GM10847 (cell line): ENCODE results near the gene ASXL1.

Experiments
- POLR2A ChIP-seq: IDR thresholded peaks from 2 replicates; pipeline ENCODE4 v1.6.1; 2011; ENCODE audit not compliant: insufficient read length; ENCODE audit errors: extremely low read depth

The ASXL1 gene

DNA sequence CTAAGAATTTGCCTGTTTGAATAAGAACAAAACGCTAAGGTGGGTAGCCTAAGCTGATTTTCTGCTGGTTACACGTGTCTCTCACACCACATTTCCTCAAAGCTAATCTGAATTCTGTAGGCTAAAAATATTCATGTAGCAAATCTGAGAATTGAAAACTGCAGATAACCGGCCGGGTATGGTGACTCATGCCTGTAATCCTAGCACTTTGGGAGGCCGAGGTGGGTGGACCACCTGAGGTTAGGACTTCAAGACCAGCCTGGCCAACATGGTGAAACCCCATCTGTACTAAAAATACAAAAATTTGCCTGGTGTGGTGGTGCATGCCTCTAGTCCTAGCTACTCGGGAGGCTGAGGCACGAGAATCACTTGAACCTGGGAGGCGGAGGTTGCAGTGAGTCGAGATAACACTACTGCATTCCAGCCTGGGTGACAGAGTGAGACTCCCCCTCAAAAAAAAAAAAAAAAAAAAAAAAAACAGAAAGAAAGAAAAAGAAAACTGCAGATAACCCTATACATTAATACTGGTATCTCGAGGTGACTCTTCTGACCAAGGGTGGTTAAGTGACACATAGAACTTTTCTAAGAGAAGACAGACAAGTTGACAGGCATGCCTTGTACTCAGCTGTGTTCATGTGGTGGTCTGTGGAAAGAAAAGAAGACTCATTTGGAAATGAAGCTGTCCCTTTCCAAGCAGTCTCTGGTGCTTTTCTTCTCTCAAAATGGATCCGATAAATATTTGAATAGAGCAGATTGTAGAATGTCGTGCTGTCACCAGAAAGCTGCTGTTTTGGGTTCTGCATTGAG, 24.7 kb upstream of the ASXL1 start:
- no peak for TF ChIP-seq POLR2A

GRCh38 chr20:32333988-32334885, 23.9 kb upstream of the ASXL1 start:
- TF ChIP-seq POLR2A: no peak

DNA sequence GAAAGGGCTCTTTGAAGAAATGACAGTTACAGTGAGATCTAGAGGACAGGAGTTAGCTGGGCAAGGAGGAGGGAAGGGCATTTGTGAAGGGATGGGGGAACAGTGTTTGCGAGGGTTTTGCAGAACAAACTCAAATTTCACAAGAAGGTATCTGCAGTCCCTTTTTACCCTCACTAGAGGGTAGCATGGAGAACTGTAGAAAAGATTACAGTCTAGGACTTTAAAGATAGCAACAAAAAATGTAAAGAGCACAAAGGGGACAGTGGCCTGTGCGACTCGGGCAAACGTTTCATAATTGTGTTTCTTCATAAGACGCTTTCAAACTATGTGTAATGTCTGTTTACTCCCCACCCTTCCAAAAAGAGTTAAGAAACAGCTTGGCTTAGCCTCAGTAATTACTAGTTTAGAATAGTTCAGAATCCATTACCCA, 21.2 kb upstream of the ASXL1 start:
- TF ChIP-seq POLR2A: no peak

GRCh38 chr20:32337937-32338661, 20.0 kb upstream of the ASXL1 start:
- TF ChIP-seq POLR2A: no peak

GRCh38 chr20:32338665-32339064, 19.5 kb upstream of the ASXL1 start:
- TF ChIP-seq POLR2A: no peak

DNA sequence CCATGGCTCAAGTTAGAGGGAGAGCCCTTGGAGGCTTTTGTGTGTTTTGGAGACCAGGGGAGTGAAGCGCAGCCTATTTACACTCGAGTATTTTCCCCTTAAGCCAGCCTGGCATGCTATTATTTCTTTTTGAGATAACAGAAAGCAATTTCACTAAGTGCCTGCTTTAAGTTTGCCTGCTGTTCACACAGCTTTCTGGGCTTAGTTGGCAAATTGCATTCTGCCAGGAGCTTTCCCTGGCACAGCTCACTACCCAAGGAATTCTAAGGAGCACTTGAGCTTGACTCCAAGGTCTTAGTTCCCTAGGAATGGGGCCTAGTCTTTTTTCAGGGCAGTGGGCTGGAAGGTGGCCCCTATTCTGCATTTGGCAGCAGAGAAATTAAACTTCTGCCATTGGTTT, 19.0 kb upstream of the ASXL1 start:
- TF ChIP-seq POLR2A: no peak

GRCh38 chr20:32343439-32343838, 14.7 kb upstream of the ASXL1 start:
- TF ChIP-seq POLR2A: no peak

DNA sequence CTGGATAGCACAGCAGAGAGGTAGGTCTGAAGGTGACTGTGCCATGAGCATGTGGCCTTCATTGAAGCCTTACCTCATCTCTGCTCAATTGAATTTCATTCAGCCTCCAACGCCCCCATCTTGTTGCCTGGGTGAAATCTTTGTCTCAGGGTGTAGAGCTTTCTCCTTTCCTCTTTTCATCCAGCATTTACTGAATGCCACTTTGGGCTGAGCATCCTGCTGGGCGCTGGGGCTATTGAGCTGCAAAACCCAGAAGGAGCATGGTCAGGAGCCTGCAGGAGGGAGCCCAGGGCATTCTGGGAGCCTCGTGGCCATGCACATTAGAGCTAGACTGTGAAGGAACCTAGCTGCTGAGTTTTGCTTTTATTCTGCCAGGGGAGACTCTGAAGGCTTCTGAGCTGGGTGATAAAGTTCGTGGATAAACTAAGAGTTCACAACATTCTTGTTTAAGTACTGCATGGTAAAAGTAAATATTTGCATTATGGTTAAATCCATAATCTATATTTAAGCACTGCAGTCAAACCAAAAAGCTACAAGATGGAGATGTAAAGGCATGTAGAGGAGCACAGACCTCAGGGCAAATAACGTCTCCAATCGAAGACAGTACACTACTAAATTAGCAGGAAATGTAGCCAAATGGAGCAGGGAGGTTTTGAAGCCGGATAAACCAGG, 13.2 kb upstream of the ASXL1 start:
- TF ChIP-seq POLR2A: no peak

DNA sequence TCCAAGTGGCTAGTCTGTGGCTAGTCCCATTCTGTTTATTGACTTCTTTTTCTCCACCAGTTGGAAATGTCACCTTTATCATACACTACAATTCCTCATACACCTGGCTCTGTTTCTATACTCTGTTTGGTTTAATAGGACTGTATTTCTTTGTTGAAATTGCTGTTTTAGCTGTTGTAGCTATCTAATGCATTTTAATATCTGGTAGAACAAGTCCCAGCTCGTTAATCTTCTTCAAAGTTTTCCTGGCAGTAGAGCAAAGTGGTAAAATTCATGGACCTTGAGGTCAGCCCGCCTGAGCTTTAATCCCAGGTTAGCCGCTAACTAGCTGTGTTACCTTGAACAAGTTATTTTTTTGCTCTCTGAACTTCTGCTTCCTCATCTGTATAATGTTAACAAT, 9.9 kb upstream of the ASXL1 start:
- TF ChIP-seq POLR2A: no peak

- no peak for TF ChIP-seq POLR2A
These were observed 7.7 kb upstream of the ASXL1 start for GRCh38 chr20:32350421-32350820.

DNA sequence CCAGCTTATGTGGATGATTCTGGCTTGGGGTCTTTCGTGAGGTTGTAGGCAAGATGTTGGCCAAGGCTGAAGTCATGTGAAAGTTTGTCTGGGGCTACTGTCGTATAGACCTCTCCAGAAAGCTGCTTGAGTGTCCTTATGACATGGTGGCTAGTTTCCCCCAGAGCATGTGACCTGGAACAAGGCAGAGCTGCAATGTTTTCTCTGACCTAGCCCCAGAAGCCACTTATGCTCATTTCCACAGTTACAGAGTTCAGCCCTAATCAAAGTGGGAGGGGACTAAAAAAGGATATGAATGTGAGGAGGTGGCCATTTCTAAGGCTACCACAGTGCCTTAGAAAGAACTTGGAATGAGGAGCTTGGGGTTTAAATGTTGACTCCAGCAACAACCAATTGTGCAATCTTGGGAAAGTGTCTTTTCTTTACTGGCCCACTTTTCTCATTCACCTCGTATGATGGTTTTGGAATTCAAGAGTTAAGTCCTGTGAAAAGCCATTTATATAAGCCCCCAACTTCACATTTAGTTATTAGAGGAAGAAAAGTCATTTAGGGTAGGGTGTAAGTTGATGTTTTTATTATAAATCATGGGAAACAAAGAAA, 5.9 kb upstream of the ASXL1 start:
- no peak for TF ChIP-seq POLR2A

DNA sequence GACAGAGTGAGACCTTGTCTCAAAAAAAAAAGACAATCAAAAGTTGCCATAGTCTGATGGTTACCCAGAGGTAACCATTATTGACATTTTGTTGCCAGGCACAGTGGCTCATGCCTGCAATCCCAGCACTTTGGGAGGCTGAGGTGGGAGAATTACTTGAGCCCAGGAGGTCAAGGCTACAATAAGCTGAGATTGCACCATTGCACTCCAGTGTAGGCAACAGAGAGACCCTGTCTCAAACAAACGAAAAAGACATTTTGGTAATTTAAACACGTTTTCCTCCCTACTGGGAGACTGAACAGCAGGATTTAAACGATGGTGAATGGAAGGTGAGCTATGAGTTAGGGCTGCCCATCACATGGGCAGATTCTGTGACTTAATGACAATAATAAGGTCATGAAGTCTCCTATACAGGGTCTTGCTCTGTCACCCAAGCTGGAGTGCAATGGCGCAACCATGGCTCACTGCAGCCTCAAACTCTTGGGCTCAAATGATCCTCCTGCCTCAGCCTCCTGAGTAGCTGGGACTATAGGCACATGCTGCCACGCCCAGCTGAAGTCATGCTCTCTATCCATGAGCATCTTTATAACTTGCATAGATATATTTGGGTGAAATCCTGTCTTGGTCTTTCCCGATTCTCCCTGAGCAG, 4.2 kb upstream of the ASXL1 start:
- TF ChIP-seq POLR2A: no peak

- TF ChIP-seq POLR2A: no peak
These were observed 3.3 kb upstream of the ASXL1 start for GRCh38 chr20:32354592-32355416.
